ENCODE data around the gene TMEM187.
"Not testable (repeated sequence)": the region's sequence is repeated elsewhere in the genome, so short reads cannot be mapped to it uniquely, and the experiment has no call there.

TMEM187 gene

GRCh38 chrX:153973127-153974002 lies 811 bp downstream of the TMEM187 start:
- DNase-seq, result no peak

- DNase-seq, result no peak
These were observed 1.6 kb downstream of the TMEM187 start for GRCh38 chrX:153974003-153974725.

- DNase-seq, result no peak
These were observed 2.3 kb downstream of the TMEM187 start for GRCh38 chrX:153974726-153975286.

- DNase-seq, result not testable (repeated sequence)
These were observed 7.8 kb downstream of the TMEM187 start for GRCh38 chrX:153980394-153980793.

GRCh38 chrX:153981231-153981630 lies 8.7 kb downstream of the TMEM187 start:
- DNase-seq, result no peak

- DNase-seq, result no peak
These were observed 9.4 kb downstream of the TMEM187 start for GRCh38 chrX:153981771-153982533.

- DNase-seq, result no peak
These were observed 10.8 kb downstream of the TMEM187 start for GRCh38 chrX:153983321-153983801.

GRCh38 chrX:153984351-153985178 lies 12.0 kb downstream of the TMEM187 start:
- no peak for DNase-seq

GRCh38 chrX:153988493-153988892 lies 15.9 kb downstream of the TMEM187 start:
- DNase-seq, result no peak

- DNase-seq, result no peak
These were observed 17.6 kb downstream of the TMEM187 start for GRCh38 chrX:153989973-153990655.

- no peak for DNase-seq
These were observed 18.5 kb downstream of the TMEM187 start for GRCh38 chrX:153991013-153991580.

GRCh38 chrX:153992180-153992579 lies 19.6 kb downstream of the TMEM187 start:
- no peak for DNase-seq

GRCh38 chrX:153993079-153993478 lies 20.5 kb downstream of the TMEM187 start:
- no peak for DNase-seq

- no peak for DNase-seq
These were observed 21.4 kb downstream of the TMEM187 start for GRCh38 chrX:153993978-153994377.

GRCh38 chrX:153994398-153994797 lies 21.8 kb downstream of the TMEM187 start:
- DNase-seq, result not testable (repeated sequence)

GRCh38 chrX:153995504-153995903 lies 22.9 kb downstream of the TMEM187 start:
- DNase-seq, result no peak

- DNase-seq, result no peak
These were observed 26.9 kb downstream of the TMEM187 start for GRCh38 chrX:153999359-154000037.

- DNase-seq, result no peak
These were observed 27.5 kb downstream of the TMEM187 start for GRCh38 chrX:154000051-154000450.

GRCh38 chrX:154002215-154002719 lies 29.7 kb downstream of the TMEM187 start:
- DNase-seq, result peak; percentile 44 to 58

GRCh38 chrX:154004315-154004714 lies 31.8 kb downstream of the TMEM187 start:
- DNase-seq, result no peak

Measured in NCI-H1930 (cell line).